WERI-Rb-1 (cell line): ENCODE data around the gene ATP10D.

Experiments used
- DNase-seq: peaks from one replicate; pipeline ENCODE4 v3.0.0-alpha.2; 2020
- H3K27ac ChIP-seq: fragments of 250-450 bp; sonication (Bioruptor Pico); 2 replicates; pipeline ENCODE4 v1.5.1; 2020; ENCODE audit warnings: mild to moderate bottlenecking, moderate library complexity
- H3K27me3 ChIP-seq: fragments of 250-450 bp; sonication (Bioruptor Pico); 2 replicates; pipeline ENCODE4 v1.5.1; 2021; ENCODE audit warnings: mild to moderate bottlenecking, low read depth, moderate library complexity; ENCODE audit not compliant: insufficient read depth, severe bottlenecking
- H3K36me3 ChIP-seq: fragments of 250-450 bp; sonication (Bioruptor Pico); 2 replicates; pipeline ENCODE4 v1.5.1; 2020; ENCODE audit warnings: mild to moderate bottlenecking, moderate library complexity
- H3K4me3 ChIP-seq: 2 replicates; pipeline ENCODE4 v1.5.1; 2011; ENCODE audit warnings: low read depth, mild to moderate bottlenecking, control low read depth, low read length
- H3K9me3 ChIP-seq: fragments of 250-450 bp; sonication (Bioruptor Pico); 2 replicates; pipeline ENCODE4 v1.5.1; 2021; ENCODE audit warnings: mild to moderate bottlenecking, moderate library complexity; ENCODE audit not compliant: severe bottlenecking
- TF ChIP-seq, protein P1 (sequence below): IDR thresholded peaks from 2 replicates; pipeline ENCODE4 v1.5.1; 2011; ENCODE audit warnings: low read depth, mild to moderate bottlenecking, control low read depth, inconsistent platforms, low read length

Gene ATP10D

DNA sequence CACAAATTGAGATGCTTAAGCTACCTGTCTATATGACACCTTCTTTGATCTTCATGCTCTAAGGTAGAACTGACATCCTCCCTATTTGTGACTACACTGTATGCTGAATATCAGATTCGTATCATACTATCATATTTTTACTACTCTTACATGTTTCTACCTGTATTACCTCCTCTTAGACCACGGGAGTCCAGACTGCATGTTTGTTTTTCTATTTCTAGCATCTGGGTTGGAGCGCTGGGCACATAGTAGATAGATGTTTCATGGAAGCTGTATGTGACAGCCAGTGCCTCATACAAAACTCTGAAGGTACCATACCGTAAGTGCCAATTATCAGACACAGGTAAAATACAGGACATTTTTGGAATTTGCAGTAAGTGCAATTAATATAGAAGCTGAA is 47.6 kb downstream of the ATP10D start:
- no peak overlapping the region for H3K4me3 ChIP-seq
- no peak for DNase-seq
- no peaks in the 10 kb centered on the region for H3K9me3 ChIP-seq
- no peaks in the 10 kb centered on the region for H3K36me3 ChIP-seq
- H3K27ac ChIP-seq, result no peak overlapping the region
- no peaks in the 10 kb centered on the region for H3K27me3 ChIP-seq
- TF ChIP-seq, protein P1, sequence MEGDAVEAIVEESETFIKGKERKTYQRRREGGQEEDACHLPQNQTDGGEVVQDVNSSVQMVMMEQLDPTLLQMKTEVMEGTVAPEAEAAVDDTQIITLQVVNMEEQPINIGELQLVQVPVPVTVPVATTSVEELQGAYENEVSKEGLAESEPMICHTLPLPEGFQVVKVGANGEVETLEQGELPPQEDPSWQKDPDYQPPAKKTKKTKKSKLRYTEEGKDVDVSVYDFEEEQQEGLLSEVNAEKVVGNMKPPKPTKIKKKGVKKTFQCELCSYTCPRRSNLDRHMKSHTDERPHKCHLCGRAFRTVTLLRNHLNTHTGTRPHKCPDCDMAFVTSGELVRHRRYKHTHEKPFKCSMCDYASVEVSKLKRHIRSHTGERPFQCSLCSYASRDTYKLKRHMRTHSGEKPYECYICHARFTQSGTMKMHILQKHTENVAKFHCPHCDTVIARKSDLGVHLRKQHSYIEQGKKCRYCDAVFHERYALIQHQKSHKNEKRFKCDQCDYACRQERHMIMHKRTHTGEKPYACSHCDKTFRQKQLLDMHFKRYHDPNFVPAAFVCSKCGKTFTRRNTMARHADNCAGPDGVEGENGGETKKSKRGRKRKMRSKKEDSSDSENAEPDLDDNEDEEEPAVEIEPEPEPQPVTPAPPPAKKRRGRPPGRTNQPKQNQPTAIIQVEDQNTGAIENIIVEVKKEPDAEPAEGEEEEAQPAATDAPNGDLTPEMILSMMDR, result no peak

DNA sequence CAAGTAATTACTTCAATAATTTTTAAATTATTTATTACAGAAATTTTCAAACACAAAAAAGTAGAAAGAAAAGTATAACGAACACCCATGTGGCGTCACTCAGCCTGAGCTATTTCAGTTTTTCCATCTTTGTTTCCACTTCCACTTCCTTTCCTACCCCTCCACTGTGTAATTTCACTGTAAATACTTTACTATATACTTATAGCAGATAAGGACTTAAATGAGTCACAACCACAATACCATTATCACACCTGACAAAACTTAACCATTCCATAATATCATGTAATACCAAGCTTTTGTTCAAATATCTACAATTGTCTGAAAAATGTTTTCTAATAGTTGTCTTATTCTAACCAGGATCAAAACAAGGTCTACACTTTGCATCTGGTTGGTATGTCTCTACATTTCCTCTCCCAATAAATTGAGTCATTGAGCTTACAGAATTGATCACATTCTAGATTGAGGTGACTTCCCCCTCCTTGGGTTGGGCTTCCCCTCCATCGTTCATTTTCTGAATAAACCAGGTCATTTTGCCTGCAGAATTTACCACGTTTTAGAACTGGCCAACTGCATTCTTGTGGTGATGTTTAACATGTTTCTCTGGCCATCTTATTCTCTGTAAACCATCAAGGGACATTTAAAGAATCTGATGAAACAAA is 48.7 kb downstream of the ATP10D start:
- Histone ChIP-seq H3K9me3 (no peaks in the 10 kb centered on the region), H3K27me3 (no peaks in the 10 kb centered on the region), H3K4me3 (no peak overlapping the region), H3K36me3 (no peaks in the 10 kb centered on the region), H3K27ac (no peak overlapping the region)
- TF ChIP-seq, protein P1, result no peak
- no peak for DNase-seq

DNA sequence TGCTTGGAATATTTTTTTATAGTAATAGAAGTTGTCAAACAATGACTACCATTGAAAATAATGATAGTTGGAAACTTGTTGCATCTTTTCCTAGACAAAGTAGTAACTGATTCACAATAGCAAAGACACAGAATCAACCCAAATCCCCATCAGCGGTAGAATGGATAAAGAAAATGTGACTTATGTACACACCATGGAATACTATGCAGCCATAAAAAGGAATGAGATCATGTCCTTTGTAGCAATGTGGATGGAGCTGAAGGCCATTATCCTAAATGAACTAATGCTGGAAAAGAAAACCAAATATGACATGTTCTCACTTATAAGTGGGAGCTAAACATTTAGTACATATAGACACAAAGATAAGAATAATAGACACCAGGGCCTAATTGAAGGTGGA is 49.7 kb downstream of the ATP10D start:
- no peak for DNase-seq
- Histone ChIP-seq H3K9me3 (no peaks in the 10 kb centered on the region), H3K36me3 (no peaks in the 10 kb centered on the region), H3K4me3 (no peak overlapping the region), H3K27me3 (no peaks in the 10 kb centered on the region), H3K27ac (no peak overlapping the region)
- TF ChIP-seq, protein P1, result no peak

DNA sequence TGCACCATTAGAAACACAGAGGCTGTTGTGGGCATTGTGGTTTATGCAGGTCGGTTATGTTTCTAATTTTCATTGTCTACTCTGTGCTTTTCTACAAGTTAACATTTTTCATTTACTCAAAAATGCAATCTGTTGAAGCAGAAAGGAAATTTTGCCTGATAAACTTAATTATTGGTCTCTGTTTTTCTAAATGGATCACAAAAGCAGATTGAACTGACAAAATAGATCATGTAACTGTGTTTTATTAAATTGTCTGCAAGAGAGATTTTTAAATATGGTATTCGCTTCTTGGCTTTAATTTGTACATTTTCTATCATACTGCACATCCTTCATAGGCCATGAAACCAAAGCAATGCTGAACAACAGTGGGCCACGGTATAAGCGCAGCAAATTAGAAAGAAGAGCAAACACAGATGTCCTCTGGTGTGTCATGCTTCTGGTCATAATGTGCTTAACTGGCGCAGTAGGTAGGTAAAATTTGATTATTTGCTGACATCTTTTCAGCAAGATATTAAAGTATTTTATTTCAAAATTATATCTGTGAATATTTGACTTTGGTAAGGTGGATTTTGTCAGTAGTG is 50.6 kb downstream of the ATP10D start:
- Histone ChIP-seq H3K36me3 (no peaks in the 10 kb centered on the region), H3K4me3 (no peak overlapping the region), H3K9me3 (no peaks in the 10 kb centered on the region), H3K27ac (no peak overlapping the region), H3K27me3 (no peaks in the 10 kb centered on the region)
- TF ChIP-seq, protein P1, result no peak
- no peak for DNase-seq

DNA sequence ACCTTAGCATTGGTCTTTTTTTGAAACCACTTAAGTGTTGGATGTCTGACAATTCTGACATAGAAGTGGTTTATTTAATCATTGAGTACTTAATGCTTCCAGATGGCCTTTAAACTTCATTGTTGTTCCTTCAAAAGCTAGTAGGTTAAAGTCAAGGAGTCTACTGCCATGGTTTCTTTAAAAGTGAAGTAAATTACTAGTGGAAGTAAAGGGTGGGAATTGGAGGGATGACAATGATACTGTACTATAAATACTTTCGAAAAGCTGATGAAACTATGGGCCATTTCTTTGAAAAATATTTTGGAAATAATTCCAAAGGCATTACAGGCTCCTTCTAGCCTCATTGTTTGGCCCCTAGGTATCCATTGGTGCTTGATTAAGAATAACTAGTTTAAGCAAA is 51.9 kb downstream of the ATP10D start:
- Histone ChIP-seq H3K9me3 (no peaks in the 10 kb centered on the region), H3K36me3 (no peaks in the 10 kb centered on the region), H3K27me3 (no peaks in the 10 kb centered on the region), H3K4me3 (no peak overlapping the region), H3K27ac (no peak overlapping the region)
- TF ChIP-seq, protein P1, result no peak
- no peak for DNase-seq
